Loucy (cell line): Measurements from ENCODE around the gene ICE1.
"Not testable (repeated sequence)": the region's sequence is repeated elsewhere in the genome, so short reads cannot be mapped to it uniquely, and the experiment has no call there.

ENCODE experiments used
- H2AFZ ChIP-seq: fragments of 200-600 bp; sonication (generic); 2 replicates; pipeline ENCODE4 v1.6.0; 2016; ENCODE audit warnings: antibody characterized with exemption, mild to moderate bottlenecking, low read length, moderate library complexity
- H3F3A ChIP-seq: fragments of 200-600 bp; 2 replicates; pipeline ENCODE4 v1.6.0; 2016; ENCODE audit warnings: antibody characterized with exemption, low read depth, mild to moderate bottlenecking
- H3K27me3 ChIP-seq: fragments of 200-600 bp; sonication (generic); 2 replicates; pipeline ENCODE4 v1.6.1; 2014; ENCODE audit warnings: low read length, mild to moderate bottlenecking; ENCODE audit not compliant: insufficient read depth, poor library complexity, severe bottlenecking
- H3K36me3 ChIP-seq: fragments of 200-600 bp; sonication (generic); 2 replicates; pipeline ENCODE4 v1.6.1; 2016; ENCODE audit warnings: low read length; ENCODE audit not compliant: insufficient read depth
- H3K4me1 ChIP-seq: fragments of 200-600 bp; sonication (generic); 2 replicates; pipeline ENCODE4 v1.5.1; 2014; ENCODE audit warnings: low read length, mild to moderate bottlenecking; ENCODE audit not compliant: insufficient read depth, poor library complexity, severe bottlenecking
- H3K4me2 ChIP-seq: fragments of 200-600 bp; sonication (generic); 2 replicates; pipeline ENCODE4 v1.6.0; 2014; ENCODE audit warnings: antibody characterized with exemption, low read length, low read depth, mild to moderate bottlenecking; ENCODE audit not compliant: poor library complexity, severe bottlenecking
- H3K4me3 ChIP-seq: fragments of 200-600 bp; sonication (generic); 2 replicates; pipeline ENCODE4 v1.5.1; 2014; ENCODE audit warnings: low read length, mild to moderate bottlenecking, mixed read lengths; ENCODE audit not compliant: poor library complexity, severe bottlenecking
- H3K79me2 ChIP-seq: fragments of 200-600 bp; sonication (generic); 2 replicates; pipeline ENCODE4 v1.6.1; 2014; ENCODE audit warnings: low read length; ENCODE audit not compliant: insufficient read depth
- H3K9ac ChIP-seq: fragments of 200-600 bp; sonication (generic); 2 replicates; pipeline ENCODE4 v1.6.0; 2014; ENCODE audit warnings: mild to moderate bottlenecking, low read depth, low read length, moderate library complexity; ENCODE audit not compliant: poor library complexity, severe bottlenecking
- H3K9me2 ChIP-seq: fragments of 200-600 bp; sonication (generic); replicated peaks from 2 replicates; pipeline ENCODE4 v1.6.1; 2016; ENCODE audit warnings: low read depth, low read length, mixed read lengths
- H3K9me3 ChIP-seq: fragments of 200-600 bp; sonication (generic); 2 replicates; pipeline ENCODE4 v1.6.1; 2014; ENCODE audit warnings: mild to moderate bottlenecking, antibody characterized with exemption, low read length, low read depth; ENCODE audit not compliant: insufficient read depth
- H4K20me1 ChIP-seq: fragments of 200-600 bp; sonication (generic); 2 replicates; pipeline ENCODE4 v1.6.0; 2014; ENCODE audit warnings: antibody characterized with exemption, low read length, mild to moderate bottlenecking; ENCODE audit not compliant: insufficient read depth, poor library complexity, severe bottlenecking
- EZH2phosphoT487 ChIP-seq: fragments of 200-600 bp; IDR thresholded peaks from 2 replicates; pipeline ENCODE4 v1.6.1; 2018; ENCODE audit warnings: antibody characterized with exemption, mild to moderate bottlenecking, moderate library complexity, borderline replicate concordance
- TF ChIP-seq, protein P1 (sequence below): fragments of 200-600 bp; sonication (generic); conservative IDR thresholded peaks from 2 replicates; pipeline ENCODE4 v1.5.1; 2014; ENCODE audit warnings: mild to moderate bottlenecking, antibody characterized with exemption, low read length

The ICE1 gene

DNA sequence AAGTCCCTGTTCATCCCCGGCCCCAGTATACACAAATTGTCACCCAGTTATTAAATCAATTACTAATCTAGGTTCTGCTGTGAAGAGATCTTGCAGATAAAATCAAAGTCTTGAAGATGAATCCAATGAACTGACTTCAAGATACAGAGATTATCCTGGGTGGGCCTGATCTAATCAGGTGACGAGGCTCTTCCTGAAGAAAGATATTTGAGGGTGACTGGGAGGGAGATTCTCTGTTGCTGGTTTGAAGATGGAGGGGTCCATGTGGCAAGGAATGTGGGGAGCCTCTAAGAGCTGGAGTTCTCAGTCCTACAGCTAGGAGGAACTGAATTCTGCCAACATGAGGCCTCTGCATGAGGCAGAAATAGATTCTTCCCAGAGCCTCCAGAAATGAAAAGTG is 36.1 kb upstream of the ICE1 start:
- Histone ChIP-seq H3K36me3 (no peaks in the 10 kb centered on the region), H3K4me1 (no peaks in the 10 kb centered on the region), H3F3A (no peaks in the 10 kb centered on the region), H3K4me2 (no peak overlapping the region), H3K9me3 (no peaks in the 10 kb centered on the region), H3K9ac (no peak overlapping the region), H3K4me3 (no peak overlapping the region), H3K9me2 (no peaks in the 10 kb centered on the region), H3K27me3 (no peaks in the 10 kb centered on the region), H3K79me2 (no peaks in the 10 kb centered on the region), H4K20me1 (no peaks in the 10 kb centered on the region), H2AFZ (no peak overlapping the region)
- TF ChIP-seq EZH2phosphoT487: no peak

DNA sequence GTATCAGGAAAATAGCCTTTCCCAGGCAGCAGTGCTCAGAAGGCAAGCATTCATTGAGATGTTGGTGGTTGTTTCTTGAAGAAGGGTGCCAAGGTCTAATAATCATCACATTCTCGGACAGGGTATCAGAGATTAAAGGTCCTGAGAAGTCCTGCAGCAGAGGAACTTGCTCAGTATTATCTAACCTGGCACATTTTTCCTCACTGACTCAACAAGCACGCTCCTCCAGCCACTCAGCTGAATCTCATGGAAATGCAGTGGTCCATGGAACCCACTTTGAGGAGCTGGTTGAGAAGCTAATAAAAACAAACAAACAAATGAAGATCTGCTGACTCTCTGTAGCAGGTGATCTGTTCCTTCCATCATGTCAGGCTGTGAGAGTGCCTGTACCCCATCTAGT is 35.3 kb upstream of the ICE1 start:
- H3K79me2 ChIP-seq: no peaks in the 10 kb centered on the region
- H3K27me3 ChIP-seq: no peaks in the 10 kb centered on the region

DNA sequence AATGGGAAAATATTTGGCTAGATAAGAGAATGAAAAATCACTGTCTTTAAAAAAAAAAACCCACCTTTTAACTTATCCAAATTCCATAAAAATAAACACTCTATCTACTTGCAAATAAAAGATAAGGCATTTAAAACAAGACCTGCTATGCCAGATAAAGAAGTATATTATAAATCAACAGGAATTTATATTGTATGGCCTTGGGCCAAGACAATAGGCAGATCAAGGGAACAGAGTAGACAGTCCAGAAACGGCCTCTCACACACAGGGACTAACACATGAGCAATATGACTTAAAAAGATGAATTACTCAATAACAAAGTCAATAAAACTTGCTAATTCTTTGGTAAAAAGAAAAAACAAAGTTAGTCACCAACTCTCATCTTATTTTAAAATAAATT is 34.7 kb upstream of the ICE1 start:
- Histone ChIP-seq H3K4me1 (no peaks in the 10 kb centered on the region), H3K9ac (no peak overlapping the region), H3F3A (no peaks in the 10 kb centered on the region), H3K79me2 (no peaks in the 10 kb centered on the region), H4K20me1 (no peaks in the 10 kb centered on the region), H3K27me3 (no peaks in the 10 kb centered on the region), H2AFZ (no peak overlapping the region), H3K4me2 (no peak overlapping the region), H3K4me3 (no peak overlapping the region), H3K36me3 (no peaks in the 10 kb centered on the region), H3K9me3 (no peaks in the 10 kb centered on the region), H3K9me2 (no peaks in the 10 kb centered on the region)
- TF ChIP-seq, protein P1, sequence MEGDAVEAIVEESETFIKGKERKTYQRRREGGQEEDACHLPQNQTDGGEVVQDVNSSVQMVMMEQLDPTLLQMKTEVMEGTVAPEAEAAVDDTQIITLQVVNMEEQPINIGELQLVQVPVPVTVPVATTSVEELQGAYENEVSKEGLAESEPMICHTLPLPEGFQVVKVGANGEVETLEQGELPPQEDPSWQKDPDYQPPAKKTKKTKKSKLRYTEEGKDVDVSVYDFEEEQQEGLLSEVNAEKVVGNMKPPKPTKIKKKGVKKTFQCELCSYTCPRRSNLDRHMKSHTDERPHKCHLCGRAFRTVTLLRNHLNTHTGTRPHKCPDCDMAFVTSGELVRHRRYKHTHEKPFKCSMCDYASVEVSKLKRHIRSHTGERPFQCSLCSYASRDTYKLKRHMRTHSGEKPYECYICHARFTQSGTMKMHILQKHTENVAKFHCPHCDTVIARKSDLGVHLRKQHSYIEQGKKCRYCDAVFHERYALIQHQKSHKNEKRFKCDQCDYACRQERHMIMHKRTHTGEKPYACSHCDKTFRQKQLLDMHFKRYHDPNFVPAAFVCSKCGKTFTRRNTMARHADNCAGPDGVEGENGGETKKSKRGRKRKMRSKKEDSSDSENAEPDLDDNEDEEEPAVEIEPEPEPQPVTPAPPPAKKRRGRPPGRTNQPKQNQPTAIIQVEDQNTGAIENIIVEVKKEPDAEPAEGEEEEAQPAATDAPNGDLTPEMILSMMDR: no peak
- TF ChIP-seq EZH2phosphoT487: no peak

More for the DNA sequence above, 35.3 kb upstream of the ICE1 start:
- H3K4me1 ChIP-seq: no peaks in the 10 kb centered on the region
- no peaks in the 10 kb centered on the region for H3F3A ChIP-seq
- no peak overlapping the region for H3K4me3 ChIP-seq
- H3K9me2 ChIP-seq: no peaks in the 10 kb centered on the region
- H4K20me1 ChIP-seq: no peaks in the 10 kb centered on the region
- no peaks in the 10 kb centered on the region for H3K36me3 ChIP-seq
- H2AFZ ChIP-seq: no peak overlapping the region
- no peak overlapping the region for H3K9ac ChIP-seq
- H3K9me3 ChIP-seq: no peaks in the 10 kb centered on the region
- no peak overlapping the region for H3K4me2 ChIP-seq
- TF ChIP-seq, protein P1: no peak
- TF ChIP-seq EZH2phosphoT487: no peak

DNA sequence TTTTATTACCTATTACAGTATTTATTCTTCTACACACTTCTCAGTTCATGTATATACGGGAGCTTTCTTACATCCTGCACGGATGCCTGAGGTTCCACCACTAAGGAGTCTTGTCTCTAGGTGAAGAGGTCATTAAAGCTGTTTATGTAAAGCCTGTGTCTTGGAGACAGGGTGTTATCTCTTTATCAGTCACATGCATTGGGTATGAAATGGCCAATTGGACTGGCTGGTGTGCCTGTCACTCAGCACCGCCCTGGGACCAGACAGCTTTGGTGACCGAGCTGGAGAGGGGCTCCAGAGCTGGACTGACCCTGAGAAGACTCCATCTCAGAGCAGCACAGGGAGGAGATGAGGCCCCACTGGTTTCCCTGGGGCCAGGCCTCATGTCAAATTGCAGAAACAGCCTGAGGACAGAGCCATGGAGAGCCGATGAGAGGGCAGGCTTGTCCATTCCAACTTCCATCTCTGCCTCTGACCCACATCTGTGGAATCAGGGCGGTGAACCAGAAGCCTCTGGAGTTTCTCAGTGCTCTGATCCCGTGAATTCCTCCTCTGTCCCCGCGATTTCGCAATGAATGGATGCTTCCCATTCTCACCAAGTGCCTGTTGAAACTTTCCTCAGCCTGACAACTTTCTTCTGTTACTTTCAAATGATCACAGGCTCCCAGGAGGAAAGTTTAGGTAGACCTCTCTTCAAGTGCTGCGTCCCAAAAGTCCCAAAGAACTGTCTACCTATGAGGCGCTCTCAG is 32.2 kb upstream of the ICE1 start:
- not testable (repeated sequence) for H3K4me2 ChIP-seq, H2AFZ ChIP-seq, H3K9me3 ChIP-seq, H3K4me1 ChIP-seq, H4K20me1 ChIP-seq, H3K79me2 ChIP-seq, H3K9ac ChIP-seq, H3K9me2 ChIP-seq, H3K4me3 ChIP-seq, H3F3A ChIP-seq, H3K27me3 ChIP-seq, H3K36me3 ChIP-seq

DNA sequence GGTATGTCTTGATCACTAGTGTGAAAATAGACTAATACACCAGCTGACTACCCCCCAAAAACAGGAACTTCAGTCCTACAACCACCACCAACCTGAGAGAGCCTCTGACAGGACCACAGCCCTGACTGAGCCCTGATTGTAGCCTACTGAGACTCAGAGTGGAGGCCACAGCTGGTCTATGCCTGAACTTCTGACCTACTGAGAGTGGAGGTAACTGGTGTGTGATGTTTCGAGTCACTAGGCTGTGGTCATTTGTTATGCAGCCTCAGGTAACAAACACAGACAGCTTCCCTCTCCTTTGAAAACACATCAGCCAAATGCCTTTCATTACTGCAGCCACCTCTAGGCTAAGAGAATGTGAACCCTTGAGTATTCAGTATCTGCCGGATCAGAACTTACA is 30.0 kb upstream of the ICE1 start:
- not testable (repeated sequence) for H3K4me2 ChIP-seq, H3K4me1 ChIP-seq, H3K4me3 ChIP-seq, H3K9me2 ChIP-seq, H3K9ac ChIP-seq, H3K27me3 ChIP-seq, H4K20me1 ChIP-seq, H3F3A ChIP-seq, H3K9me3 ChIP-seq, H3K79me2 ChIP-seq, H3K36me3 ChIP-seq, H2AFZ ChIP-seq
